GM21367 (cell line): ENCODE measurements around the gene RAMP3.
"Not testable (repeated sequence)": the region's sequence is repeated elsewhere in the genome, so short reads cannot be mapped to it uniquely, and the experiment has no call there.

Source experiments
- ATAC-seq: cut with Tn5 transposase; IDR thresholded peaks from one replicate; pipeline ENCODE4 v1.9.1; 2021; ENCODE audit not compliant: unreplicated experiment

Gene RAMP3, protein sequence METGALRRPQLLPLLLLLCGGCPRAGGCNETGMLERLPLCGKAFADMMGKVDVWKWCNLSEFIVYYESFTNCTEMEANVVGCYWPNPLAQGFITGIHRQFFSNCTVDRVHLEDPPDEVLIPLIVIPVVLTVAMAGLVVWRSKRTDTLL

DNA sequence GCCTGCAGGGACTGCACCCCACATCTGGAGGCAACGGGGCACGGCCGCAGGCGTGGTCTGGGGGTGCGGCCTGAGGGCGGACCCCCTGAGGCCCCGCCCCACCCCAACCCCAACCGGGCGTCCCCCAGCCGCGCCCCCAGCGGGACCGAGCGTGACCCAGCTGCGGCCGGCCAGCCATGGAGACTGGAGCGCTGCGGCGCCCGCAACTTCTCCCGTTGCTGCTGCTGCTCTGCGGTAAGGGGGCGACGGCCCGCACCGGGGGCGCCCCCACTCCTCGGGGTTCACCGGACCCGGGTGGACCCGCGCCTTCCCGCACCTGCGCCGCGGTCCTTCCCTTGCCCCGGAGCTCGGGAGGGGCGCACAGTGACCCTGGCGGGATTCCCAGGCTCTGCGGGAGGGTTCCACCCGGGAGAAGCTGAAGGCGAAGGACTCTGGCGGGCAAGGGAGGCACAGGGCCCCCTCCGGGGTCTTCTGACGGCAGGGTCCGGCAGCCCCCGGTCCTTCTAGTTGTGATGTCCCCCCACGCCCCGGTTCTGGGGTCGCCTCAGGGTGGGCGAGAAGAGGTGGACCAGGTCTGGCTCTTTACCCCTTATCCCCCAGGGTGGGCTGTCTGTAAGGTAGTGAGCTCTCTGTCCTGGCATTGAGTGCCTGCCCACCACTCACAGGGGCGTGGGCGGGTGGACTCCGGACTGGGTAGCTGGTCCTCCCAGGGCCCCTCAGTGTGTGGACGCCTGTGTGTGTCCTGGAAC lies at the start of gene RAMP3:
RAMP3 (plus strand) TSS at position 139 of the 749 bp plus-strand sequence; CDS start at position 177, 38 bp downstream.
- no peak for ATAC-seq

DNA sequence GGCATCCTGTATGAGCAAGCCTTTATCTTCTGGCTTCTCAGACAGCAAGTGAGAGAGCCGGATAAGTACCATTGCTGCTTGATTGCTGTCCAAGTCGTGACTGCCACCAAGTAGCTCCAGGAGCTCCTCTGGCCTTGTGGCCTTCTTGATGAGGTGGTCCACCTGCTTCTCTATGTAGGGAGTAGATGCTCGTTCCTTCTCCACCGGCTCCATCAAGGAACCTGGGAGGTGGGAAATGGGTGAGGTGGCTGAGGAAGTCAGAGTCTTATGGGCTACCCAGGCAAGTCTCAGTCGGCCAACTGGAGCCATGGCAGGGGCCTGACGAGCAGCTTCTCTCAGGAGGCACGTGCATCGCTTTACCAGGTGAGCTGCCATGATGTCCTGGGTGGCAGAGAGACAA lies 48.7 kb upstream of the RAMP3 start:
- no peak for ATAC-seq

DNA sequence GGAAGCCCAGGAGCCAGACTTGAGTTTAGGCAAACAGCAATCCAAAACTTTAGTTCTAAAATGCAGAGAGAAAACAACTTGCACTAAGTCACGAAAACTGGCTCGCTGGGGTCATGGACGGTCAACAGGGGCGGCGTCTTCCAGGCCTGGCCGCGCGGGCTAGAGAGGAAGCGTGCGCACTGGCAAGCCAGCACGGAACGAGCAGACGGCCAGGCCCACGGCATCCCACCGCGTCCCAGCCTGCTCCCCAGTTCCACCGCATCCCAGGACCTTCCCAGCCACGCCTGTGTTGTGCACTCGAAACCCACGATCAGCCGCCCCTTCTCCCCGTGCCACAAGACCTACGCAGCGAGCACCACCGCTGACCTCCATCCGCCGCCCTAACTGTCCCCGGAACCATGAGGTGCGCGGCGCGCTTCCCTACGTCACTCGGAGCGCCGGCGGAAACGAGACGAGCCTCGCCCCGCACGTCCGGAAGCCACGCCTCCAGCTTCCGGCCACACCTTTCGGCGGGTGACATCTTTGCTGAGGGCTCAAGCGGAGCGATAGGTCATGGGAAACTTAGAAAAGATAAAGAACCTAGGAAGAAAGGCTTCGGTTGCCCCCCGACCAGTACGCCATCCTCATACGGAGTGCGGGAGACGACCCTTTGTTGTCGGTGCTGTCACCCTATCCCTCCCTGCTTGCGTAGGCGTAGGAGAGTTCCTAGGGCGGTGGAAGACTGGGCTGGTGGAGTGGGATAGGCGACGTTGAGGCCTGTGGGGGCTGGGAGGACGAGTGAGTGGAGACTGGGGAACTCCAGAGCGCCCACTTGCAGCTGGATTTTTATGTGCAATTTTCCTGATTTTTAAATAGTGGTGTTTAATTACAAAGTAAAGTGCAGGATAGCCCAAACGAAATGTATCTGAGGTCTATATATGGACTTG lies 46.0 kb upstream of the RAMP3 start, which contains the start of gene TBRG4:
TBRG4 (minus strand) TSS at position 400 of the 926 bp plus-strand sequence. CDS start 2,460 bp downstream, outside the sequence.
- ATAC-seq, result peak; percentile 91

DNA sequence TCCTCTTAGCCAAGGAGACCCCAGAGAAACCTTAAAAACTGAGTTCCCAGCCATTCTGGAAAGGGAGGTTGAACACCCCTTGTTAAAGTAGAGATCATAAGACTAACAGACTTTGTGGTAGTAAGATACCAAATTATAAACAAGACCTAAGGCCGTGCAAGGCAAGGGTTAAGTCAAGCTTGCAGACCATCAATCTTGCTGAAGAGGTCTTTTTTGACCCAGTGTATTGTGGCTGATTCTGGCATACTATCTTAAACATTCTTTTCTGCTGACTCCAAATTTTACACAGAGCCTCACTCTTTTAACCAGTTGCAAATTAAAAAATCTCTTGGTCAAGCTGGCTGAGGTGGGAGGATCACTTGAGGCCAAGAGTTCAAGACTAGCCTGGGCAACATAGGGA lies 44.9 kb upstream of the RAMP3 start:
- no peak for ATAC-seq

DNA sequence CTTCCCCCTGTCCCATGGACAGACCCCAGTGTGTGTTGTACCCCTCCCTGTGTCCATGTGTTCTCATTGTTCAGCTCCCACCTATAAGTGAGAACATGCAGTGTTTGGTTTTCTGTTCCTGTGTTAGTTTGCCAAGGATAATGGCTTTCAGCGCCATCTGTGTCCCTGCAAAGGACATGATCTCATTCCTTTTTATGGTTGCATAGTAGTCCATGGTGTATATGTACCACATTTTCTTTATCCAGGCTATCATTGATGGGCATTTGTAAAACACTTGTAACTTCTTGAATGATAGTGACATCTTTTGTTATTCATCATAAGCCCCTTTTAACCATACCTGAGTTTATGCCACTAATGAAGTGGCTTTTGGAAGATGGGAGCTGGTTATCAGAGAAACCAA lies 43.3 kb upstream of the RAMP3 start:
- ATAC-seq, result not testable (repeated sequence)

DNA sequence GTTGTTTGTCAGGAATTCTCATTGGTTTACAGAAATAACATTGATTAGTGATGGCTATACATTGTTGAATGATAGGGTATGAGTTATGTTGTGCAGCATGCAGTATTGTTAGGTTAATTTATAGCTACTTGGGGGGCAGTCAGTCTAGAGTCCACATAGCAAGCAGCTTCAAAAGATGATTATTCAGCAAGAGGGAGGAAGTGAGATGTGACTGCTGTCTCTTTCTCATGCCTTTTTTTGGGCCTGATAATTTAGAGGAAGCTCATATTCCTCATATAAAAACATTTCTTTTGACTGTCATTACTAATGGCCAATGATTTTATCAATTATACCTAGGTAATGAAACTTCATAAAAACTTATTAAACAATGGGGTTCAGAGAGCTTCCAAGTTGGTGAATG lies 42.7 kb upstream of the RAMP3 start:
- no peak for ATAC-seq

DNA sequence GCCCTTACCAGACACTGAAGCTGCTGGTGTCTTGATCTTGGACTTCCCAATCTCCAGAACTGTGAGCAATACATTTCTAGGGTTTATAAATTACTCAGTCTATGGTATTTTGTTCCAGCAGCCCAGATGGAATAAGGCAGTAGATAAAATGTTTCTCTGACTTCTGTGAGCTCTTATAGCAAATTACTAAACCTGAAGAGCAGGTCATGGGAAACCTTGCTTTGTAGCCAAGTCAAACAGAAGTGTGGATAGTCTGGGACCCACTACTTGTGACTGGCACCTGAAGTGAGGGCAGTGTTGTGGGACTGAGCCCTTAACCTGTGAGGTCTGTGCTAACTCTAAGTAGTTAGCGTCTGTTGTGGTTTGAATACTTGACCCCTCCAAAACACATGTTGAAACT lies 41.5 kb upstream of the RAMP3 start:
- ATAC-seq, result no peak

DNA sequence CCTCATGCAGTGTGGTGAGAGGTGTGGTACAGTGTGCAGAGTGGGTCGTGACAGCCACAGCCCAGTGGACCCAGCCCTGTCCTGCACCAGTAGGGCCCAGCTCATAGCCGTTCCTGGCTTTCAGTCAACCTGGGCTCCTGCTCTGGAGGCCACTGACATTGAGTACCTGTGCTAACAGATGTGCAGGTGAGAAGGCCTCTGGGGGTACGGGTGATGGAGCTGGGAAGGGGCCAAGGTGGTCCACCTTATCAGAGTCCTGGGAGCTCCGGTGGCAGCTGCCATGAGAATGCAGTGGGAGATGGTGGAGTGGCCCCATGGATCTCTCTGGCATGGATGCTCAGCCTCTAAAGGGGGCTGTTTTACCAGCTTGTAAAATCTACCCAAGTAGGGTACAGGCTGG lies 40.0 kb upstream of the RAMP3 start:
- ATAC-seq, result no peak

DNA sequence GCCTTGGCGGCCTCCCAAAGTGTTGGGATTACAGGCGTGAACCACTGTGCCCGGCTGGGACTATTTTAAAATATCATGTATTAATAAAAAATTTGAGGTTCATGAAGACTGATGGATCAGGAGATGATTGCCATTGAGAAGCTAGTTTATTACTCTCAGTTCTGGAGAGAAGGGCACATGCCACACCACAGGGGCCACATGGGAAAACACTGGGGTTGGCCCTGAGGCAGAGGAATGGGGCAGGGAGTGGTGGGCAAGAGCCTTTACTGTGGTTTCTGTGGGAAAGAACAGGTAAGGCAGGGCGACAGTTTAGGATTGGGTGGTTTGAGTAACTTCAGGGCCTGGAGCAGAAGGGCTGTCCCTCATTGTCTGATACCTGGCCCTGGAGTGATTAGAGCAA lies 39.3 kb upstream of the RAMP3 start:
- no peak for ATAC-seq

DNA sequence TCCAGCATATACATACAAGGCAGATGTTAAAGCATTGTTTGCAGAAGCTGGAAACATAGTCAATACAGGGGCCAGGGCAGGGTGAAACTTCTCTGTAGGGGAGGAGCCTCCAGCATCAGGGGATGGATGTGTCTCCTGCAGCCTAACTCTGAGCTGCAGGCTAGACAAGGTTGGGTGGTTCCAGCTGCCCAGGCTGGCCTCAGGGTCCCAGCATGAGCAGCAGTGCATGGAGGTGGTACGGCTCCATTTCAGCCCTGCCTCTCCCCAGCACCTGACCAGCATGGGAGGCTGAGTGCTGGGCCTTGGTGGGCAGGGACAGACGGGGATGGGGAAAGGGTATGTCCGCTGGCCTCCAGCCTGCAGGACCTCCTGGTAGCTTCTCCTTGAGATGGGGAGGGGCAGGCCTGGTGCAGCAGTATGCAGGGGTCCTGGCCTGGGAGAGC lies 38.7 kb upstream of the RAMP3 start:
- ATAC-seq, result no peak

DNA sequence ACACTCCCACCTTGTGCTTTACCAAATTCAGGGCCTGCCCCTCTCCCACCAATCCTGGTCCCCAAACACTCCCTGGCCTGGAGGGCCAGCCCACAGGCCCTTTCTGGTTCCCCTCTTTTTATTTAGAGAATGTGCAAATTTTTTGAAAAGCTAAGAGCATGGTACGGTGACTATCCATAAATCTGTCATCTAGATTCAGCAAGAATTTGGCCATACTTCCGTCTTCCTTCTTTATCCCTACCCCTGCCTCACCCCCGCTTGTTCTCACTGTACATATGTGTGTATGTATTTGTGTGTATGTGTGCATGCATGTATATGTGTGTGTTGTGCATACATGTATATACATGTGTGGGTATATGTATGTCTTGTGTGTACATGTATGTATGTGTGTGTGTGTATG lies 38.0 kb upstream of the RAMP3 start:
- no peak for ATAC-seq

DNA sequence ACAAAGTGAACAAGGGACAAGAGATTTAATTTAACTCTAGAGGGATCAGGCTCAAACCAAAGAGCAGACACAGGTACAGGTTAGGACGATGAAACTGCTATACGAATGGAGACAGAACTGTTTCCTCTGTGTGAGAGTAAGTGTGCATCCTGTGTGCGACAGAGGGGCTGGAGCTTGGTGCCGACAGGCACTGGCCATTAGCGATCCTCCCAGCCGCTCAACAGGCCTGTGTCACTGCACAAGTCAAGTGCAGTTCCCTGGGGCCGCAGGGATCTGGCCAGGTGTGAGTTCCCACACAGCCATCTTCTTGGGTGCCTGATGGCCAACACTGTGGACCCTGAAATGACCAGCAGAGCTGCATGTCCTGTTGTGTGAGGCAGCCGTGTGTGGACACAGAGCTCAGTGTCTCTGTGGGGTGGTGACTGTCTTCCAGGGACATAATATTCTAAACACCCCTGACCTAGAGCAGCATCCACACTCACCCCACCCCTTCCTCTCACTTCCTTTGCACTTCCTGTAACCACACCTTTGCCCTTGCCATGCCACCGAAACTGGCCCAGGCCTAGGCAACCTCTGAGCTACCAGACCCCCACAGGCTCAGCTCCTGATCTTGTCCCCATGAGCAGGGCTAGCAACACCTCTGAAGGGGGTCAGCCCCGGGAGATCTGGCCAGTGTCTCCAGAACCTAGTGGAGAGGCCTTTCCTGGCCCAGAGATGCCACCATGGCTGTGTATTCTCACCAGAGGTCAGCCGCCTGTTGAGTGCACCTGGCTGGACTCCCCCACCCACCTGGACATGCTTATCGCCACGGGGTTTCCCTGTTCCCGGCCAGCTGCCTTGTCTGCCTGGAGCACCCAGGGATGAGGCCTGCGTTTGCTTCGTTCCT lies 34.4 kb upstream of the RAMP3 start:
- ATAC-seq, result no peak

DNA sequence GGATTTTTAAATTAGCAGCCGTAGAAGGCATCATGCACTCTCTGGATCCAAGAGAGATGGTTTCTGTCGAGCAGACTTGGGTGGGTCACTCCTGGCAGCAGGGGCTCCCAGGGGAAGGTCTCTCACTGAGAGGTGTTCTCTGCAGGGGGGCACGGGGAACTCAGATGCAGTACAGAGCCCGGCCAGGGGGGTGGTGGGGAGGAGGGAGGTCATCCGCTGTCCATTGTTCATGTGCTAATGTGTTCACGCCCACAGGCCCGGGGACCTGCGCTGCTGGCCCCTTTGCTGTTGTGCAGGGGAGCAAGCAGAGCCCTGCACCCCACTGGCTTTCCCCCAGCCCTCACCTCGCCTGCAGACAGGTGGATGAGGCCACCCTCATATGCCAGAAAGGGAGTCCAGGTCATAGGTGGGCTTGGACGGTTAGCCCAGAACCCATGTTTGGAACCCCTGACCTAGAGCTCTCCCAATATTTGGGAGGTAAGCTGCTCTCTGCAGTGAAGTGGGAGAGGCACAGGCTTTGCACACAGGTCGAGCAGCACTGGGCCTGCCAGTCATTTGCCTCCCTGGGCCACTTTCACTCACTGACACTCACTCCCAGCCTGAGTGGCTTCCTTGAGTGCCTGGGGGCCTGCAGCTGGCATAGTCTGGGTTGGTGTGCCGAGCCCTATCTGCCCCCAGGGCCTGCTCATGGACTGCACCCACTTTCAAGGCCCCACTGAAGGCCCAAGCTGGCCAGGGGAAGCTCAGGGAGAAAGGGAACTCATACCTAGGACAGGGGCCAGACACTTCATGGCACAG lies 33.5 kb upstream of the RAMP3 start:
- no peak for ATAC-seq

DNA sequence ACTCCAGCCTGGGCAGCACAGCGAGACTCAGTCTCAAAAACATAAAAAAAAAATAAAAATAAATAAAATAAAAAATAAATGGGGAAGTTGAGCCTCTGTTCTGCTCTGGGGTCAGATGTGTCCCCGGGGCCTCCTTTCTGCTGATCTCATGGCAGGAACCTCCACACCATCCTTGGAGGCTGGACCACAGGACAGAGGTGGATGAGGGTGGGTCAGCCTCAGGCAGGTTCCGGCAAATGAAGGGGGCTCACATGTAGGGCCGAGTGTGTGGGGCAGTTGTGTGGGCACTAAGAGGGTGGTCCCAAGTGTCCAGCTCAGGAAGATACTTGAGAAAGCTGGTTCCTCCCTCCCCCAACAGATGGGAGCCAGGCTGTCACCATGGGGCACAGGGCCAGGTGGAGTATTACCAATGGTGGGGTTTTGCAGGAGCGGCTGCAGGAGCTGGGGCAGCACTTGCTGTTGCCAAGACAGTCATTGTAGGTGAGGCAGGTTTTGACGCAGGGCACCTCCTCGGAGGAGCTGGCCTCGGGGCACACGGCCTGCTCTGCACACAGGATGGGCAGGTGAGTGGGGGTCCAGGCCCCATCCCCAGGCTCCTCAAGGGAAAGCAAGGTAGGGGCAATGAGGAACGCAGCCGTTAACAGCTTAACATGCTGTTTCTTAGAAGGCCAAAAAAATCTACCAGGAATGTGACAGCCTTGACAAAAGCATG lies 32.2 kb upstream of the RAMP3 start:
- ATAC-seq, result no peak

DNA sequence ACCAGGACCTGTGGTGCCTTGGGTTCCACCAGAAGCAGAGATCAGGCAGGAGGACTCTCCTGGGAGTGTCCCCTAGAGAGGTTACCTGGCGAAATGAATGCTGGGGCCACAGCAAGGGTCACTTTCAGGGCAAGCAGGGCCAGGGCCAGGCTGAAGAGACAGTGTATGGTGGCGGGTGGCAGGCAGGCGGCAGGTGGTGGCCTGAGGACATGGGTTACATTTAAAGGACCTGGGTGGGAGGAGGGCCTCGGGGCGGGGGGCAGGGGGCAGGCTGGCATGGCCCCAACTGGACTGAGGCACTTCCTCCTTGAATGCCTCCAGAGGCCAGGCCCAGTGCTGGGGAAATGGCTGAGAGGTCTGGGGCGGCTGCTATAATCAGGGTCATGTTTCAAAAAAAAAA lies 31.4 kb upstream of the RAMP3 start:
- ATAC-seq, result no peak

DNA sequence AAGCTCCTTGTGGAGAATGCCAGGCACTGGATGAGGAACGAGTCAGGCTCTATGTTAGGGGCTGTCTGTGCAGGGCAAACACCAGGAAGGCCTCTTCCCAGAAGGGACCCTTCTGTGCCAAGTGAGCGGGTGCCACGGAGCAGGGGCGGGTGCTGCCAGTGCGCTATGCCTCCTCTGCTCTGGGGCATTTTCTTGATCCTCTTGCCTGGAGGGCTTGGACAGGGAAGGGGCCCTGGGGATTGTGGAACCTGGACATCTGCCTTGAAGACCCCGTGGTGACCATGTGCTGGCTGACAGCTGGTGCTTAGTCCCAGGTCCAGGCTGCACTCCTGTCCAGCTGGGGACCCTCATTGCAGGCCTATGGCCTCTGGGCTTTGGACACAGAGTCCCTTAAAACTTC lies 30.7 kb upstream of the RAMP3 start:
- no peak for ATAC-seq

DNA sequence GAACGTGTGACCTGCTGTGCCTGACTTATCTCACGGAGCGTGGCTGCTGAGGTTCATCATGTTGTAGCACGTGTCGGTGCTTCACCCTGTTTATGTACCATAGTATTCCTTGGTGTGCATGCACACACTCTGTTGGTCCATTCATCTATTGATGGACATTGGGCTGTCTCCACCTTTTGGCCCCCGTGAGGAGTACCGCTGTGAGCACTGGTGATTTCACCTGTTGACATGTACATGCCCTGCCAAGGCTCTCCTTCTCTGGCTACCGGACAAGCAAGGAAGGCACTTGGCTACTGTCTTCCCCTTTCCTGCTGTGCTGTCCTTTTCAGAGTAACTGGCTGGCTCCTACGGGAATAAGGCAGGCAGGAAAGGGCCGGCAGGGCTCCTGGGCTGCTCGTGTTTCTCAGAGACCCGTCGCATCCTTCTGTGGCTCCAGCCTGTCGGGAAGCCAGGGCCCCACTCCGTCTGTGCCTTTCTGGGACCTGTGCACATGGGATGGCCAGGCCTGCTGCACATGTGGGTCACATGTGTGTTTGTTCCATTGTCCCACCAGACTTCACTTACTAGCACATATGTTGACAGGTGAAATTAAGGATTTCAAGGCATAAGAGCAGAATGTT lies 28.3 kb upstream of the RAMP3 start:
- no peak for ATAC-seq

DNA sequence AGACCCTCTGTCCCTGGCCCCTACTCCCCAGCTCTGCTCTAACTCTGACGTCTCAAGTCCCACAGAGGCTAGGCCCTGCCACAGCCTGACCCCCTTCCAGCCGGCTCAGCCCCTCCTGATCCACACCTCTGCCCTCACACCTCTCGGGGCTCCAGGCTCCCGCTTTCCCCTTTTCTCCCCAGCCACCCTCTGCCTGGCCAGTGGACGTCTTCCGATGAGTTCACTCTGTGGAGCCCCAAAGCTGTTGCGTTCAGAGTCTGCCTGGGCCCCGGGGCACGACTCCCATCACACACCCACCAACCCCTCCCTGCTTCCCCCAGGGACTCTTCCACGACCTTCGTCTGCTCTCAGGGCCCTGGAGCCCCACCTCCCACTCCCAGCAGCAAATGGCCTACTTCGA lies 27.7 kb upstream of the RAMP3 start:
- no peak for ATAC-seq

DNA sequence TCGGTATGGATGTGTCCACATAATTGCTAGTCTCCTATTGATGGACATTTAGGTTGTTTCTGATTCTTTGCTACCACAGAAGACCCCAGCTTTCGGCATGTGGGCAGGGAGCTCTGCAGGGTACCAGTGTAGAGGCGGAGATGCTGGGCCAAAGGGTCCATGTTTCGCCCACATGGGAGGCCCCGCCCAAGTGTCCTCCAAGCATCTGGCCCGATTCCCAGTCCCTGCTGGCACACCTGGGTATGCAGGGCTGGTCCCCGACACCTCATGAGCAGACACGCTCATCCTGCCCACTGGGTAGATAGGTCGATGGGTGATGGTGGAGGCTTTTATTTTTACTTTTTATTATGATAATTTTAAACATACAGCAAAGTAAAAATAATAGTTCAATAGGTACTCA lies 26.7 kb upstream of the RAMP3 start:
- ATAC-seq, result no peak
